Lower lobe of right lung (tissue), 2 donors: ENCODE measurements around the gene PEG3. TPM values are rescaled to one million over a fixed set of nuclear protein-coding genes. Genes with fewer than 3 reads are reported as not detected.

ENCODE experiments used
- ATAC-seq, 2 donors: fragments of 200-7000 bp; cut with Tn5 transposase; one replicate each; pipeline ENCODE4 v1.9.1; 2020 to 2022; ENCODE audit warnings: mild to moderate bottlenecking in 2 of 2, moderate library complexity in 2 of 2
- DNase-seq: peaks from one replicate; pipeline ENCODE4 v3.0.0-alpha.2; 2020
- H3K27ac ChIP-seq: fragments of 200-600 bp; one replicate; pipeline ENCODE4 v1.8.0; 2022
- H3K27me3 ChIP-seq: fragments of 200-600 bp; one replicate; pipeline ENCODE4 v1.8.0; 2022; ENCODE audit warnings: low read depth
- H3K36me3 ChIP-seq: fragments of 200-600 bp; one replicate; pipeline ENCODE4 v1.8.0; 2022; ENCODE audit warnings: mild to moderate bottlenecking
- H3K4me1 ChIP-seq: fragments of 200-600 bp; one replicate; pipeline ENCODE4 v1.8.0; 2022
- H3K4me3 ChIP-seq: fragments of 200-600 bp; one replicate; pipeline ENCODE4 v1.8.0; 2022; ENCODE audit warnings: mild to moderate bottlenecking
- H3K9me3 ChIP-seq: fragments of 200-600 bp; one replicate; pipeline ENCODE4 v1.8.0; 2022
- CTCF ChIP-seq: fragments of 200-600 bp; IDR thresholded peaks from one replicate; pipeline ENCODE4 v1.8.0; 2022; ENCODE audit warnings: antibody characterized with exemption, mild to moderate bottlenecking
- intact Hi-C: fragments of 100-400 bp; cut with DNase I; formaldehyde crosslinking; loops from one replicate; pipeline ENCODE4 v1.11.0; 2022
- total RNA-seq: library from RNA; stranded (reverse); fragmentation: NEBNext Ultra II Directional; extraction: Animal tissue kit (Norgen Biotek cat#: 25700); gene quantifications from one replicate; pipeline ENCODE4 v1.2.1, GENCODE V29; 2021
- donor health status: DM: no; HTN: yes; CAD: no; lungs with severe emphysema.

PEG3 gene
- total RNA-seq, 1 donor from 2014 or later: 5.0 TPM

DNA sequence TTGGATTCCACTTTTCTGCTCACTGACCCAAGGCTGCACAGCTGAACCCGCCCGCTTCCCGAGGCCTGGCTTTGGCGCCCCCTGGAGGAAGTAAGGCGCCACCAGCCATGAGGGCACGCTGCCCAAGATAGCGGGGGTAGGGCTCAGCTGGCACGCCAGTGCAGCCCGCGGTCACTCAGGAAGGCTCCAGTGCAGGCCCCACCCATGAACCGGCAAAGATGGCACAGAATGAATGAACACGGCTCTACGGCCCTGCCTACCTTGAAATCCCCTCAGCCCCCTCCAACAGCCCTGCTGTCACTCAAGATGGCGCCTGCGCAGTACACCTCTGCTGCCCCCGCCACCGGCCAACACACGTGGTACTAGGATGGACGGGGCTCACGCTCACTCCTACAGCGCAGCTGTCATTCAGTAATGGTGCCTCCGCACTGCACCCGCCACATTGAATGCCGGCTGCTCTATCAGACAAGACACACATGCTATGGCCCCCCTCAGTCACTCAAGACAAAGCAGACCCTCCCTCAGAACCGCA, 3.0 kb downstream of the PEG3 start:
- peaks cover 5% of the 10 kb centered on the region for H3K9me3 ChIP-seq
- ATAC-seq (peak; percentile 10 to 51), DNase-seq (peak; percentile 71)
- H3K36me3 ChIP-seq: no peaks in the 10 kb centered on the region
- peaks cover 14% of the 10 kb centered on the region for H3K27me3 ChIP-seq
- peak overlapping the region; percentile 70 for H3K27ac ChIP-seq
- TF ChIP-seq CTCF: peak; percentile 43
- H3K4me1 ChIP-seq: no peaks in the 10 kb centered on the region
- H3K4me3 ChIP-seq: peak overlapping the region; percentile 44
- intact Hi-C loops: no loop called here

DNA sequence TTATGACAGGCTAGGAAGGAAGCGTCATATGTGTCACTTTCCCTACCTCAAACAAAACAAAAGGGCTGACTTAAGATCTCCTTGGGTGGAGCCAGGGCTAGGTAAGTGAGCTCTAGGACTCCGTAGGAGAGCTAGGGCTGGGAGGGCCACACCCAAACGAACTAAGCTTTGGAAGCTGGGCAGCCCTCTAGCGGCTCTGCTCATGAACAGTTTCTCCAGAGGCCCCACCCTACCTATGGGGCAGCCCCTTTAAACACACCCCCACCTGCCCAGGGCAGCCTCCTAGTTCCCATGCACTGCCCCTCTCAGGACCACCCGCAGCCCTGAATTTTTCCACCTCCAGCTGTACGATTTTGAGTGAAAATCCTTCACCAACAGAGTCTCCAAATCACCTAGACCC, 3.5 kb downstream of the PEG3 start:
- H3K36me3 ChIP-seq: no peaks in the 10 kb centered on the region
- DNase-seq (no peak), ATAC-seq (no peak)
- H3K4me3 ChIP-seq: no peak overlapping the region
- peaks cover 14% of the 10 kb centered on the region for H3K27me3 ChIP-seq
- peaks cover 5% of the 10 kb centered on the region for H3K9me3 ChIP-seq
- intact Hi-C loops: no loop called here
- TF ChIP-seq CTCF: no peak
- peak overlapping the region; percentile 21 for H3K27ac ChIP-seq
- no peaks in the 10 kb centered on the region for H3K4me1 ChIP-seq

DNA sequence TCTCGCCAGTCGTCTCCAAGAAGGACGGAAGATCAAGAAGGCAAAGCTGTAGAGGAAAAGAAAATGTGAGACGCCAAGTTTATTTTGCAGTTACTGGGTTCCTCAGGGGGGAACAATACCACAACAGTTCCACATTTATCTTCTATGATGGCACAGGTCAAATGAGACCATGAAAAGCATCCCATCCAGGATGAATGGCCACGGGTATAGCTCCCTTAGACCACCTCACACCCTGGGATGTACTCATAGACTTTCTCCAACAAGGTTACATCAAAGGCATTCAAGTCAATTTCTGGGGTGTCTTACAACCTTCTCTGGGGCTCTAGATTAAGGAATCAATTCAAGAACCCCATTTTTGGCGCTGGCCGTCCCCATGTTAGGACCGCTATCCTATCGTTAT, 4.5 kb downstream of the PEG3 start:
- DNase-seq (no peak), ATAC-seq (no peak)
- Histone ChIP-seq H3K4me1 (peaks cover 8% of the 10 kb centered on the region), H3K36me3 (no peaks in the 10 kb centered on the region), H3K4me3 (no peak overlapping the region), H3K9me3 (peaks cover 5% of the 10 kb centered on the region), H3K27ac (no peak overlapping the region), H3K27me3 (peaks cover 14% of the 10 kb centered on the region)
- intact Hi-C loops: no loop called here
- TF ChIP-seq CTCF: no peak

- intact Hi-C loops: no loop called here
- no peak for ATAC-seq
- TF ChIP-seq CTCF: no peak
Measured at GRCh38 chr19:56835401-56835800, 5.1 kb downstream of the PEG3 start.

DNA sequence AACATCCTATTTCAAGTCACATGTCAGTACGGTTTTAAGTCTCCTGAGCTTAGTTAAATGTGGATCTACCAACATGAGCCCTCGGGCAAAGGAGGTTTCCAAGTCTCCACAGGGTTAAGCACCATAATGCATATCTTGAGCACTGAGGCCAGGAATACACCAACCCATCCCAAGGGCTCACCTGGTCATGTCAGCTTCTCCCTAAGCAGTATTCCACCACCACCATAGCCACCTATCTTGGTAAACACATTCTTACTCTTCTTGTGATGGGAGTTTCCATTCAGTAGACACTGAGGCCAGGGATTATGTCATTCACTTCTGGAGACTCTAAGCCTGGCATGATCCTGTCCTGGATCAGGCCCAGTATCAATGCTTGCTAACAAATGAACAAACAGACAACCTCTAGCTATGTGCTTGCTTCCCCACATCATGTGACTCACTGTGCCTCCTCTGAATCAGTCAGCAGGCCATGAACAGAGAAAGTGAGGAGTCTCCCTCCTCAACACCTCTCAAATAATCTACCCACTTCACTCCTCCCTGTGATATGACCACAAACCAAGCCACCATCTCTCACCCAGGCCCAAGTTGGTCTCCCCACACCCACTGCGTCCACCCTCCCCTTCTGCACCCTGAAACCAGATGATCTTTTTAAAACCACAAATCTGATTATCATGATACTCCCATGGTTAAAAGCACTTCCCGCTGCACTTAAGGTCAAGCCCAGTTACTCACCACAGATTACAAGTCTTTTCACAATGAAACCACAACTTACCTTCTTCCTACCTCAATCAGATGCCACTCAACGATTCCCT, 5.8 kb downstream of the PEG3 start:
- intact Hi-C loops: no loop called here
- no peak for TF ChIP-seq CTCF
- ATAC-seq (no peak), DNase-seq (no peak)
- Histone ChIP-seq H3K4me1 (peaks cover 8% of the 10 kb centered on the region), H3K27me3 (peaks cover 5% of the 10 kb centered on the region), H3K27ac (no peak overlapping the region), H3K36me3 (no peaks in the 10 kb centered on the region), H3K9me3 (peaks cover 5% of the 10 kb centered on the region), H3K4me3 (no peak overlapping the region)

More at GRCh38 chr19:56835401-56835800, 5.1 kb downstream of the PEG3 start:
- no peak overlapping the region for H3K4me3 ChIP-seq
- H3K9me3 ChIP-seq: peaks cover 5% of the 10 kb centered on the region
- peaks cover 8% of the 10 kb centered on the region for H3K4me1 ChIP-seq
- no peak for DNase-seq
- peaks cover 11% of the 10 kb centered on the region for H3K27me3 ChIP-seq
- no peak overlapping the region for H3K27ac ChIP-seq
- H3K36me3 ChIP-seq: no peaks in the 10 kb centered on the region
